GM20000 (cell line): Measurements from ENCODE around the gene MFSD1.

Source experiments
- DNase-seq: peaks from one replicate; pipeline ENCODE4 v3.0.0; 2012; ENCODE audit warnings: low spot score
- TF ChIP-seq, protein P1 (sequence below): IDR thresholded peaks from 2 replicates; pipeline ENCODE4 v1.5.1; 2012; ENCODE audit warnings: mild to moderate bottlenecking, control low read depth; ENCODE audit errors: extremely low read depth, missing control alignments

Gene MFSD1

DNA sequence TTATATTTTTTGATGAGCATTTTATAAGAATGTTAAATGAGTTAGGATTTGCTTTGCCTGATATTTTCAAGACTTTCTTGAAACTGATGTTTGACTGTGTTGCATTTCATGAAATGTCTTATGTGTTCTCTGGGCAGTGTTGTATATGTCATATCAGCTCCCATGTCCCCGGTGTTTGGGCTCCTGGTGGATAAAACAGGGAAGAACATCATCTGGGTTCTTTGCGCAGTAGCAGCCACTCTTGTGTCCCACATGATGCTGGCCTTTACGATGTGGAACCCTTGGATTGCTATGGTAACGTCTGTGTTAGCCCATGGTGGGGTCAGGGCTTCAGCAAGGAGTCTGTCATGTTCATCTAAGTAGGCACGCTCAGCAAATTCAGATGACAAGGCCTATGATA lies 20.0 kb downstream of the MFSD1 start:
- TF ChIP-seq, protein P1, sequence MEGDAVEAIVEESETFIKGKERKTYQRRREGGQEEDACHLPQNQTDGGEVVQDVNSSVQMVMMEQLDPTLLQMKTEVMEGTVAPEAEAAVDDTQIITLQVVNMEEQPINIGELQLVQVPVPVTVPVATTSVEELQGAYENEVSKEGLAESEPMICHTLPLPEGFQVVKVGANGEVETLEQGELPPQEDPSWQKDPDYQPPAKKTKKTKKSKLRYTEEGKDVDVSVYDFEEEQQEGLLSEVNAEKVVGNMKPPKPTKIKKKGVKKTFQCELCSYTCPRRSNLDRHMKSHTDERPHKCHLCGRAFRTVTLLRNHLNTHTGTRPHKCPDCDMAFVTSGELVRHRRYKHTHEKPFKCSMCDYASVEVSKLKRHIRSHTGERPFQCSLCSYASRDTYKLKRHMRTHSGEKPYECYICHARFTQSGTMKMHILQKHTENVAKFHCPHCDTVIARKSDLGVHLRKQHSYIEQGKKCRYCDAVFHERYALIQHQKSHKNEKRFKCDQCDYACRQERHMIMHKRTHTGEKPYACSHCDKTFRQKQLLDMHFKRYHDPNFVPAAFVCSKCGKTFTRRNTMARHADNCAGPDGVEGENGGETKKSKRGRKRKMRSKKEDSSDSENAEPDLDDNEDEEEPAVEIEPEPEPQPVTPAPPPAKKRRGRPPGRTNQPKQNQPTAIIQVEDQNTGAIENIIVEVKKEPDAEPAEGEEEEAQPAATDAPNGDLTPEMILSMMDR = no peak
- no peak for DNase-seq

DNA sequence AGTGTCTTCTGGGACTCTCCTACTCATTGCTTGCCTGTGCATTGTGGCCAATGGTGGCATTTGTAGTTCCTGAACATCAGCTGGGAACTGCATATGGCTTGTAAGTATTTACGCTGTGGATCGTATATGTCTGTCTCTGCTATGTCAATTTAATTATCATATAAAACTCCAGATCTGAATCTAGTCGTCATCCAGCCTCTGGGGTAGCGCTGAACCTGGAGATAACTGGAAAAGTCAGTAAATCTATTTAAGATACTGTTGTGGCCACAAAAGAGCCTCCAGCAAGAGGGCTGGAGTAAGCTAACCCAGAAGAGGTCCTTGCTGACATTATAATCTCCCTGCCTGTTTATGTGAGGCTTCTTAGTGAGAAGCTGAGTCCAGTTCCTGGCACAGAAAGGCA lies 21.6 kb downstream of the MFSD1 start:
- DNase-seq = no peak
- TF ChIP-seq, protein P1 = no peak

DNA sequence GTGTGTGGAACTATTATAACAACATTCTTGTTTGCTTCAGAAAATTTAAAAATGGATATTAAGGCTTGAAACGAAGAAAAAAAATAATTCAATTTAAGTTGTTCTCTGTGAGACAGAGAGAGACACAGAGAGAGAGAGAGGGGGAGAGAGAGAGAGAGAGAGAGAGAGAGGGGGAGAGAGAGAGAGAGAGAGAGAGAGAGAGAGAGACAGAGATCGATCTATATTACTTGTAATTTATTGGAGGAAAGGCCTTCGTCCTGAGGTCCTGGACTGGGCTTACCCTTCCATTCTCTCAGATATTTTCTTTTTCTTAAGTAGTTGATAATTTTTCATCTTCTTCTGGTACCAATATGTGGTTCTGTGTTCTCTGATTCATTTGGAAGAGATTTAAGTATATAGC lies 25.9 kb downstream of the MFSD1 start:
- TF ChIP-seq, protein P1 = no peak
- DNase-seq = no peak

DNA sequence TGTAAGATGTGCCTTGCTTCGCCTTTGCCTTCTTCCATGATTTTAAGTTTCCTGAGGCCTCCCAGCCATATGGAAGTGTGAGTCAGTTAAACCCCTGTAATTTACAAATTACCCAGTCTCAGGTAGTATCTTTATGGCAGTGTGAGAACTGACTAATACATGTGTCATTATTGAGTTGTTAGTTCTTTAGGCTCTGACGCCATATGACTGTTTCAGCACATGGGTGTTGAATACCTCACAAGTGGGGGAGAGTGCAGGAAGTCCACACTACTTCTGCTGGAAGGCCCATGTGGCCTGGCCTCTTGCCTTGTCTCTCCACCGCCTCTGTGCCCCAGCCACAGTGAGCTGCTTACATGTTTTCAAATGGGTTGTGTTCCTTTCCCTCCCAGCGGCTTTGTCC lies 28.5 kb downstream of the MFSD1 start:
- TF ChIP-seq, protein P1 = no peak
- DNase-seq = no peak

DNA sequence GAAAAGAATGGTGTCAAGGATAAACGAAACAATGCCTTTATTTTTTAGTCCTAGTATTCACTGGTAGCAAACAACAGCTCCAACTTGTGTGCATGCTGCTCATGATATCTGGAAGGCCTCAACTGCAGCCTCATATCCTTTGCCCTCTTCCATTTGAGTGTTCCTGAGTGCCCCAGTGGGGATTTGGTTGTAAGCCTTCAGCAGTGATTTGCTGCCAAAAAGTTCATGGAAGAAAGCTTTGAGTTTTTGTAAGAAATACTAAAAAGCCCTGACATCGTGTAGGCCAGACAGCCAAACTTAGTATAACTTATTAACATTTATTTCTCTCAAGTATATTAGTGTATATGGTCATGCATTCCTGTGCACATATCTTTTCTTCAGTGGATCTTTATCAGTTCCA lies 30.0 kb downstream of the MFSD1 start:
- TF ChIP-seq, protein P1 = no peak
- no peak for DNase-seq

DNA sequence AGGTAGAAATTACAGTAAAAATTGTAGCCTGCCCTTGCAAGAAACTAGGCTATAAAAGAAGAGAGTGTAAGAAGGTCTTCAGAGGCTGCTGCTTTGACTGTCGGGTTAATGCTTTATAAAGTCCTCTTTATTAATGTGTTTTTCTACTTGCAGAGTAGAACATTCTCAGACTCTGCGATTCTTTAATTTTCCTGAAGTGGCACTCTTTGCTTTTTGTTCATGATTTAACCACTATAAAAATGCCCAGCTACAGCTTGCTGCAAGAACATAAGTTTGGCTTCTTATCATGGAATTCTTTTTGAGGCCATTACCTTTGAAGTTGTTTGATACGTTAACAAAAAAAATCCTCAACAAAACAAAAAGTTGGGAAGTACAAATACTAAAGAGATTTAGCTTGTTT lies 33.8 kb downstream of the MFSD1 start:
- no peak for DNase-seq
- TF ChIP-seq, protein P1 = no peak

DNA sequence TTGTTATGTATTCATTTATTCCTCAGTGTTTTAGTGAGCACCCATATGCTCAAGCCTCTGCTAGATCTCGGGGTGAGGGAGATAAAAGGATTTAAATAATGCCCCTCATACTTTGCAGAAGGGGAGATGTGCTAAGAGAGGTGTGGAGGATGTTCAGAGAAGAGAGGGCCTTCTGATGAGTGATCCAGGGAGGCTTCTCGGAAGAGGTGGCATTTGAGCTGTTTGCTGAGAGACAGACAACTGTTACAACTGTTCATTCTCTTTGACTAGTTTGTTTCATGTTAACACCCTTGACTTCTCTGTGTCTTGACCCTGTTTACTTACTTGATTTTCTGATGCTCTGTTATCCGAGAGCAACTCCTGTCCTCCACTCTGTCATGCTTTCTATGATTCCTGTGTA lies 34.5 kb downstream of the MFSD1 start:
- TF ChIP-seq, protein P1 = no peak
- no peak for DNase-seq
